Erythroblast (primary cell): Measurements from ENCODE around the gene DPYSL5.

Experiments
- GATA1 ChIP-seq: IDR thresholded peaks from 2 replicates; pipeline ENCODE4 v1.6.1; 2011; ENCODE audit warnings: low read depth, mild to moderate bottlenecking, control low read depth, low read length, moderate library complexity
- POLR2A ChIP-seq: IDR thresholded peaks from 2 replicates; pipeline ENCODE4 v1.6.1; 2011; ENCODE audit warnings: mild to moderate bottlenecking, low read length

- TF ChIP-seq POLR2A (no peak), GATA1 (no peak)
Measured at GRCh38 chr2:26950246-26950645, 102.3 kb downstream of the DPYSL5 start.
